ENCODE results near the gene DNAJC10.

DNAJC10 gene

DNA sequence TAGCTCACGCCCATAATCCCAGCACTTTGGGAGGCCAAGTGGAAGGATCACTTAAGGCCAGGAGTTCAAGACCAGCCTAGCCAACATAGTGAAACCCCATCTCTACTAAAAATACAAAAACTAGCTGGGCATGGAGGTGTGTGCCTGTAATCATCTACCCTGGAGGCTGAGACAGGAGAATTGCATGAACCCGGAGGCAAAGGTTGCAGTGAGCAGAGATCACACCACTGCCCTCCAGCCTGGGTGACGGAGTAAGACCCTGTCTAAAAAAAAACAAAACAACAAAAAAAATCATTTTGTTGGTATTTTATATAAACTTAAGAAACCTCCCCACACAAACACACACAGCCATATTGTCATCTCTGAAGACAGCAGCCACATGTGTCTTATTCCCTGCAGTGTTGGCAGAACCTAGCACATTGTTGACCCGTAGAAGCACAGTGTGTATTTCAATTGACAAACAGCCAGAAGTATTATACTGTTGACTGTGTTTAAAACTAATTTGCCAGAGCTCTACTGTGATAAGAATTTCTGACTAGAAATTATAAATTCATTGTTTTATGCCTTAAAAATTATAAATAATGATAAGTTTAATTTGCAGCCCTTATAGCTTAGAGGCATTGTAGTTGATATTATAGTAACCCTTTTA, 68.1 kb downstream of the DNAJC10 start:
- in situ Hi-C loops (cut with MboI; ENCODE audit: low sequenced_read_pairs): no loop called here

DNA sequence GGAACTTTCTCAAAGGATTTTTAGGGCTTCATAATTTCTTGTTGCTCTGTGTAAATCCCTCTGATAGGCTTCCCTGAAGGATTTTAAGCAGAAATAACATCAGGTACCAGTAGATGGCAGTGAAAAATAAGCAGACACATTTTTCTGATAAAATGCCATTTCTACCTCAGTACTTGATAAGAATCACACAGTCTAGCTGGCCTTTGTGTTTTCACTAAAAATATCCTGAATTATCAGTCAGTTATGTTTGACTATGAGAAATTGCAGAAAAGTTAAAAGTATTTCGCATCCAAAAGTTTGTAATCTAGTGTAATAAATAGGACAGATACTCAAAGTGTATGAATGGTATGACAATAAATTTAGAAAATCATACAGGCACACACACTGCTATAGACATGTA, 68.7 kb downstream of the DNAJC10 start:
- in situ Hi-C loops (cut with MboI; ENCODE audit: low sequenced_read_pairs): no loop called here

DNA sequence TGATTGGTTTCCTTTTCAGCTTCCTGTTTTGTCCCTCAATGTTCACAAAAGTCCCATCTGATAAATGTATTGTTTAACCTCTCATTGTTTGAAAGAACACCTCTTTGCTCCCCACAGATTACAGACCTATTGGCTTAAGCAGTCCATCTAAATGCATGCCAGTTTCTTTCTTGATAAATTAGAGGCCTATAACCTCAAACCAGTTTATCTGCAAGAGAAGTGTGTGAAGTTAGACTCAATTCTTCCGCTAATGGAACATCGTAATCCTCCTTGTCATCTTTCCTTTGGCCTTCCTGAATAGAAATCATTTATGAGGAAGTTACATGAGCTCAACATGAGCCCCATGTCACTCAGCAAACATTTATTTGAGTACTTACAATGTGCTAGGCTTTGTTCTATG, 76.4 kb downstream of the DNAJC10 start:
- in situ Hi-C loops (cut with MboI; ENCODE audit: low sequenced_read_pairs): no loop called here

DNA sequence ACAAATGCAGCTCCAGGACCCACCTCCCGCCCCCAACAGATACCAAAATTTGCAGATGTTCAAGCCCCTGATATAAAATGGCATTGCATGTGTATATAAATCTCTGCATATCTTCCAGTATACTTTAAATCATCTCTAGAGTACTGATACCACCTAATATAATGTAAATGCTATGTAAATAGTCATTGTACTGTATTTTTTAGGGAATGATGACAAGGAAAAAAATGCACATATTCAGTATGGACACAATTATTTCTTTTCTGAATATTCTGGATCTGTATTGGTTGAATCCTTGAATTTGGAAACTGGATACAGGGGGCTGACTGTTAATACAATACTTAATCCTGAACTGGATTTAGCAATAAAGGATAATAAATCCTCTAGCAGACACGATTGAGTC, 82.7 kb downstream of the DNAJC10 start:
- in situ Hi-C loops (cut with MboI; ENCODE audit: low sequenced_read_pairs): no loop called here

DNA sequence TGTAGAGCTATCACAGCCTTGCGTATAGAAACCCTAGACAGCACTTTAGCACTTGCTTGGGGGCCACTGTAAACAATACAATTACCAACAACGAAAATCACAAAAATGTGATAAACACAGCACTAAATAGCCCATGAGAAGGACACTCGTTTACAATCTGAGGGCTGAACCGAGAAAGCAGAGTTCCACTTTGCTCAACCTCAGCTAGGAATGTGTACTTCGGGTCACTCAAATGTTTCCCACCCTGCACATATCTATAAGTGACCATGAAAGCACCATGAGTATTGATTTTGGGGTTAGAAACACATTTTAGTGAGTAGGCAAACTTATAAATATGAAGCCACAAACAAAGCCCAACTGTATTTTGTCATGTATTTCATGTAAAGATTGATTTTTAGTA, 88.1 kb downstream of the DNAJC10 start:
- in situ Hi-C loops (cut with MboI; ENCODE audit: low sequenced_read_pairs): no loop called here

DNA sequence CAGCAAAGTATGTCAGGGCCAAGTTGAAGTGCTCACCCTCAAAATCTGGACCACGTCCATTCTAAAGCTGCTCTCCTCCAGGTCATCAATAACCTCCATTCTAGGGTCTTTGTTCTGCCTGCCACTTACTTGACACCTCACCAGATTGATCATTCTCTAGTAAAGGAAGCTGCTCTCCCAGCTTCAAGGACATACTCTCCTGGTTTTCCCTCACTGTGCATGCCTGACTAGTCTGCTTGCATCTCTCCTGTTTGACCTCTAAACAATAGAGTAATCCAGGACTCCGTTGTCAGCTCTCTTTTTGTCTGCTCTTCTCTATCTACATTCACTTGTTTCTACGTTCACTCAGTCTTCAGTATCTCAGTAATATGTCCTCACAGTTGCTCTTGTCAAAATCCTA, 91.3 kb downstream of the DNAJC10 start:
- in situ Hi-C loops (cut with MboI; ENCODE audit: low sequenced_read_pairs): no loop called here

DNA sequence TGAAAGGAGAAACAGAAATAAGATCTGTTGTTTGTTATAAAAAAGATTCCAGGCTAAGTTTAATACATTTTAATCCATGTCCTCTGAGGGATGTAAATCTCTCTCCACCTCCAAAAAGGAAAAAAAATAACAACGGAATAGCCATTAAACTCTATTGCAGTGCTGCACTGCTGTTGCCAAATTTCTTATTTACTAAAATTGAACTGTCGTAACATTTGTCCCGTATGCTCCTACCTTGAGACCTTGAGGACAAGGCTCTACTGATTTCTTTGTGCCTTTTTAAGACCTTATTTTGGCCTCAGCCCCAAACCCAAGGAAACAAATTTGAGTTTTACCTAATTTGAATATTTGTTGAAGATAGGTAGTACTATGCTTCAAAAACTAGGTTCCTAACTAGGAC, 94.0 kb downstream of the DNAJC10 start:
- in situ Hi-C loops (cut with MboI; ENCODE audit: low sequenced_read_pairs): no loop called here

DNA sequence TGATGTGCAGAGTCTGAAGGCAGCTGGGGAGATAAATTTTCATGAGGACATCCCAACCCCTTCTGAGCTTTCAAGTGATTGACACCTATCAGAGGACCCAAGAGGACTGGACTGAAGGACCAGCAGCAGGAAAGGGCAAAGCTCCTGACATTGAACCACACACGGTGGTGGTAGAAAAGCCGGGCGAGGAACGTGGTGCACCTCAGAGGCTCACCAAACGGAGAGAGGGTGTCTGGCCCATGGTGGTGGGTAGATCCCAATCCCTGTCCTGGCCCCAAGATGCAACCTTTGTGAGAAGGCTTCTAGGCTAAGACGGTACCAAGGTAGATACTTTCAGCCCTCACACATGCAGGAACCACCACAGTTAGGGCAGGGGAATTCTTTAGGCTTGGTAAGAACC, 98.3 kb downstream of the DNAJC10 start:
- in situ Hi-C loops (cut with MboI; ENCODE audit: low sequenced_read_pairs): no loop called here

DNA sequence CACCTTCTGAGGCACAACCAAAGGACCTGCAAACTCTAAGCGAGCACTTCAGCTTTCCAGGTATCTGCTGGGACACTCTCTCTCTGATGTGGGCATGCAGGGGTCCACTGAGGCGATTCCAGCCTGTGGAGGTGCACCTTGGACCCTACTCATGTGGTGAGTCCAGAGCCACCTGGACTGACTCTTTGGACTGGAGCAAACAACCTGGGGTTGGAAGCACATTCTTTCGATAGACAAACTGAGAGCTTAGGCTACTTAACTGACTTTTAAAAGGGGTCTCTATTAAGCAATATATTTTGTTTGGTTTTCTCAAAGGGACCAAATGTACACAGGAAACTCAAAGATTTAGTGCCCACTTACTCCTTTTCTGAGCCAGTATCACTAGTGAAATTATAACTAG, 98.7 kb downstream of the DNAJC10 start:
- in situ Hi-C loops (cut with MboI; ENCODE audit: low sequenced_read_pairs): no loop called here

DNA sequence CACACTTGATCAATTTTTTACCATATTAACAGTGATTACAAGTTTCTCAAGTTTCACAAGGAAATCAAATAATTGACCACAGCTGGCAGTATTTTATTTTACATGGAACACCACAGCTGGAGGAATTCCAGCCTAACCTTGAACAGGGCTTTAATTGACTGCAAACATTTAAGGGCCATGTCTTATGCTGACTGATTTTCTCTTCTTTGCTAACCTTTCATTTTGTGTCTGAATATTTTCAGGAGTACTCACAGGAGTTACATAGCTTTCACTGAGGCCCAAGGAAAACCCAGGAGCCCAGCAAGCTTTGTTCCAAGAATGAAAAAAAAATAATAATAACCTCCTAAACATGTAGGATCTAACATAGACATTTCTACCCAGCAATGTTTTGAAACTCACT, 100.8 kb downstream of the DNAJC10 start:
- in situ Hi-C loops (cut with MboI; ENCODE audit: low sequenced_read_pairs): no loop called here

DNA sequence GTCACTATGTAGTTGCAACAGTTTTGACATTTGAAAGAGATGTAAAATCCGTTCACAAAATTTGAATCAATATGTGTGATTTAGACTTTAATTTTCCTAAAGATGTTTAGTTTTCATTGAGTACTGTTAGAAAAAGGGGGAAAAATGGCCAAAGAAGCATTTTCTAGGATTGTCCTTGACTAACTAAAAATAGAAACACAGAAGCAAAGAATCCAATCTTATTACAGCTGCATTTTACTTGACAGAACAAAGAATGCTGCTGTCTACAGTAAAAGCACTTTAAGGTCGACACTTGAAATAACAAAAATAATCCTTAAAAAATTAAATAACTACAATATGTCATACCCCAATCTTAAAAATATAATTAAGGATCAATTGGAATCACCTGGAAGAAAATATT, 101.5 kb downstream of the DNAJC10 start:
- in situ Hi-C loops (cut with MboI; ENCODE audit: low sequenced_read_pairs): no loop called here

DNA sequence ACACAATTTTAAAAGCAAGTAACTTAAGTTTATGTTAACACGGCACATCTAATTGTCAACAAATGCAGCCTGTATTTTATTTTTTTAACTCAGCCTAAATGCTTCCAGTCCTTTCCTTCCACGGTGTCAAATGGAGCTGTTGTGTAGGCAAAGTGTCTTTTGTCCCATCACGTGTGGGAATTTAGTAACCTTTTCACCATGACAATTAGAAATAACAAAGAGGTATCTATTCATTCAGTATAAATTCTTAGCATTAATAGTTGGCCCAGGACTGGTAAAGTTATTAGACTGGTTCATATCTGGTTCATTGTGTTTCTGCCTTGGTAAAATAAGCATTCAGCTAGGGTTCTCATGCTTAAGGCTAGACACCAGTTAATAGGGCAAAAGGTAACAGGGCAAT, 102.4 kb downstream of the DNAJC10 start:
- in situ Hi-C loops (cut with MboI; ENCODE audit: low sequenced_read_pairs): no loop called here

DNA sequence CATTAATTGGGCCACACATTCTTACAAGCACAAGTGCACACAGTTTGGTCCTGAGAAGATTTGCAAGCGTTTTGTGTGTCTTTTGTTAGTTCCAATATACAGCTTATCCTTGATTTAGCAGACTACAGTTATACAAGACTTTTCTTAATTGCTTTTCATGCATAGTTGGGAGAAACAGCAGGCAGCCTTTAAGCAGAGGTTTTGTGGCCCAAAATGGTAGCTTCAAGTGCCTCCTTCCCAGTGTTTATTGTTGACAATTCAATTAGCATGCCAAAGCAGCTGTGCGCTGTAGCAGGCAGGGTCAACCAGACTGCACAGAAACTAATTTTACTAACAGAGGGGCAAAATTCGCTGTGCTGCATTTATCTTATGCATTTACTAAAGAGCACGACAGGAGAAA, 102.9 kb downstream of the DNAJC10 start:
- in situ Hi-C loops (cut with MboI; ENCODE audit: low sequenced_read_pairs): no loop called here

DNA sequence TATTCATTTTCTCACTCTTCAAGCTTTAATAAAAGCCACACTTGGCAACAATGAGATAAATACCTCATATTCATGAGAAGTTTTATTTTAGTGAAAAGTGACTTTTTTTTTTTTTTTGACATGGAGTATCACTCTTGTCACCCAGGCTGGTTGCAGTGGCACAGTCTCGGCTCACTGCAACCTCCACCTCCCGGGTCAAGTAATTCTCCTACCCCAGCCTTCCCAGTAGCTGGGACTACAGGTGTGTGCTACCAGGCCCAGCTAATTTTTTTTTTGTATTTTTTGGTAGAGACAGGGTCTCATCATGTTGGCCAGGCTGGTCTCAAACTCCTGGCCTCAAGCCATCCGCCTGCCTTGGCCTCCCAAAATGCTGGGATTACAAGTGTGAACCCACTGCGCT, 103.4 kb downstream of the DNAJC10 start:
- in situ Hi-C loops (cut with MboI; ENCODE audit: low sequenced_read_pairs): no loop called here

DNA sequence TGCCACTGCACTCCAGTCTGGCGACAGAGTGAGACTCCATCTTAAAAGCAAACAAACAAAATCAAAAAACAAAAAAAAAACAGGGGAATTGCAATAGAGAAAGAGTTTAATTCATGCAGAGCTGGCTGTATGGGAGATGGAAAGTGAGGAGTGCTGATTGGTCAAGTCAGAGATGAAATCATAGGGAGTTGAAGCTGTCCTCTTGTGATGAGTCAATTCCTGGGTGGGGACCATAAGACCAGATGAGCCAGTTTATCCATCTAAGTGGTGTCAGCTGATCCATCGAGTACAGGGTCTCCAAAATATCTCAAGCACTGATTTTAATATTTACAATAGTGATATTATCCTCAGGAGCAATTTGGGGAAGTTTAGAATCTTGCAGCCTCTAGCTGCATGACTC, 105.1 kb downstream of the DNAJC10 start:
- in situ Hi-C loops (cut with MboI; ENCODE audit: low sequenced_read_pairs): no loop called here

DNA sequence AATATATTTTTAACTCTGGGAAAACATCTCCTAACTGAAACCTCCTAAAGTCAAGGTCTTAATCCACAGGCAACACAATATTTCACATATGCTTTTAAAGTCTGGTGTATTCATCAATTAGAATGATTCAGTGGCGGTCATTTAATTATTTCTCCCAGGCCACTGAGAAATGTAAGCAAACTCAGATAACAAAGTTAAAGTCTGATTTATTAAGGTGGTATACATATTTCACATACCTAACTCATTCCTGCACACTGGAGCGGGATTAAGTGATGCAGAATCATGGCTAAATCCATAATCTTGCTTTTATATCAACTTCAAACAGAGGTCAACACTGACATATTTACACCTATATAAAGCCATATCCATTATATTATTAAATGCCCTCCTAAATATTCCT, 106.7 kb downstream of the DNAJC10 start:
- in situ Hi-C loops (cut with MboI; ENCODE audit: low sequenced_read_pairs): no loop called here

DNA sequence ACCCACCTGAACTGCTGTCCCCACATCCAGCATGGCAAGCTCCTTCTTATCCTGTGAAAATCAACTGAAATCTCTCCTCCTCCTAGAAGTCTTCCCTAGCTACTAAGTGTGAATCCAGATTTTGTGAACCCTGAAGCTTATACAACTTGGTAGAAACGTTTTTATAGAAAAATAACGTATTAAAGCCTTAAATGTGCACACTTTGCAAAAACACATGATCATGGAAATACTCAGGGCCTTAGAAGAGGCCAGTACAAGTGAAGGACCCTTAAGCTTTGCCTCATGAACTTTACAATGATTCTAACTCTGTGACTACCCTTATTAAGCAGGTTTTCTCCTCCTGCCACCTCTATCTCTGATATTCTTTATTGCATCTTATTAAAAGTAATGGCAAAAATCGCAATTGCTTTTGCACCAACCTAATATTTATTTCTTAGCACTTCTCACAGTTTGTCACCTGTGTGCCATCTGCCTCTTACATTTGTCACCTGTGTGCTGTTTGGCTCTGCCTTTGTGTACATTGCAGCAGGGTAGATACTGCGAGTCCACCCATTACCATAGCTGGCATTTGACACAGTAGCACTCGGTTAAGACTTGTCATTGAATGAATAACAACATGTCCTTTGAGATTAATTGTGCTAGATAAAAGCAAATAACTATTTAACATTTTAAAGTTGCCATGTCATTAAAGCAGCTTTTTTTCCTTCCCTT, 108.2 kb downstream of the DNAJC10 start:
- in situ Hi-C loops (cut with MboI; ENCODE audit: low sequenced_read_pairs): no loop called here

DNA sequence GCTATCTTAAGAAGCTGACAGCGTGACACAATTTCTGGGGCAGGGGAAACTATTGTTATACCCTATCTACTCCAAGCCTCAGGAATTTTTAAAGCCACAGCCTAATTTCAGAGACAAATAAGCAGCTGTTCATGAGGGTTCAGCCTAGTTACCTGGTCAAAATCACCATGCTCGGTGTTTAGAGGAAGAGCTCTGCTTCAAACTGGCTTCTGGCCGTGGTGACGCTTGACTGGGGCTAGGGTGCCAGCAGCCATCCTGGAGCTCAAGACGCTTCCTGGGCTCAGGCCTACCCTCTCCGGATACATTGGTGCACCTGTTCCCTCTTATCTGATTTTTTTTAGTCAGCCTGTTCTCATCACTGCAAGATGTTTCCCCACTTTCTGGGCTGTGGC, 108.7 kb downstream of the DNAJC10 start:
- in situ Hi-C loops (cut with MboI; ENCODE audit: low sequenced_read_pairs): no loop called here

DNA sequence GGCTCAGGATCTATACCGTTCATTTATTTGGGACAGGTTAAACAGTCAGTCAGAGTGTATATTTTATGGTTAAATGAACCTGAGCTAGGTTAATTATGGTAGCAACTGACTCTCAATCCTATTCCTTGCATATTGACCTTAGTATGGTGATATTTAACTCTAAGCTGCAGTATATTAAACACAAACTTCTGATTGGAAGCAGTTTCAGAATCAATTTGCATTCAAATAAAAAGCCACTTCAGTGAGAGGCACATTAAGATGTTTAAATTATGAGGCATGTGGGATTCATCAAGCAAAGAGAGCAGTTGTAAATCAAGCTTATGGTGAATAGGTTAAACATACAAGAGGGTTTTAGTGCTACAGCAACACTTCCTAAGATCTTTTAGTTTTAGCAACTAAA, 110.0 kb downstream of the DNAJC10 start:
- in situ Hi-C loops (cut with MboI; ENCODE audit: low sequenced_read_pairs): no loop called here

DNA sequence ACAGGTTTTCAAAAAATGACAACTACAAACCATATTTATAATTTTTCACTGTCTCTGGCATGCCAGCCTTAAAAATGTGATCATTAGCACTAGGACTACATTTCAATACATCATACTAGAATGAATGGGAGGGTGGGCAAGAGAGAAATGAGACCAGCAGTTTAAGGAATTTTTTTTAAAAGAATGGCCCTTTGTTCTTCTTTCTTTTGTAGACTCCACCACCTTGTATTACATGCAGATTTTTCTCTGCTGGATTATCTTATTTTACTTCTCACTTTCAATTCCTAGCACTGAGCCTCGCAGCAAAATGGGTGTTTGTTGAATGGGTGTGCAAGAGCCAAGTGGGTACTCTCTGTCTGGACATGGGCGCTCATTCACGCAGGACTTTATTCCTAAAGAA, 110.4 kb downstream of the DNAJC10 start:
- in situ Hi-C loops (cut with MboI; ENCODE audit: low sequenced_read_pairs): no loop called here

DNA sequence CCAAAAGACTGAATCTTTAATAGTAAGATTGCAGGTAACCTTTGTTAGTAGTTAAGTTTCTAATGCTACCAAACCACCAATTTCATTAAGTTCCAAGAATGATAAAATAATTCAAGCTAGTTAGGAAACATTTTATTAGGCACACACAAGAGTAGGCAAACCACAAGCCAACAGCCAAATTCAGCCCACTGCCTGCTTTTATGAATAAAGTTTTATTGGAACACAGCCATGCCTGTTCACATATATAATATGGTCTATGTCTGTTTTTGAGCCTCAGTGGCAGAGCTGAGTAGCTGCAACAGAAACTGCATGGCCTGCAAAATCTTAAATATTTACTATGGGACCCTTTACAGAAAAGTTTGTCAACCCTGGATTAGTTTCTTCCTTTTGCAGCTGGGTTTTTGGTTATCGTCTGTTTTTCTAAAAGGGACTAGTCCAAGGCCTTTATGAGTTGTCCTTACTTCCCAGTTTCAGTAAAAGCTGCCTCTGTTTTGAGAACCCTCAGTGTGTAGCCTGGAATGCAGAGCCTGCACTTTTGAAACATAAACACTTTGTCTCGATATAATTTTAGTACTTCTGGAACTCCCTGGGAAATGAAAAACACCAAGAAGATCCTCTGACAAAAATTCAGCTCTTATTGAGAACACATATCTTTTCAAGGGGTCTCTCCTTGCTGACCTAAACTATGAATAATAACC, 111.3 kb downstream of the DNAJC10 start:
- in situ Hi-C loops (cut with MboI; ENCODE audit: low sequenced_read_pairs): no loop called here

DNA sequence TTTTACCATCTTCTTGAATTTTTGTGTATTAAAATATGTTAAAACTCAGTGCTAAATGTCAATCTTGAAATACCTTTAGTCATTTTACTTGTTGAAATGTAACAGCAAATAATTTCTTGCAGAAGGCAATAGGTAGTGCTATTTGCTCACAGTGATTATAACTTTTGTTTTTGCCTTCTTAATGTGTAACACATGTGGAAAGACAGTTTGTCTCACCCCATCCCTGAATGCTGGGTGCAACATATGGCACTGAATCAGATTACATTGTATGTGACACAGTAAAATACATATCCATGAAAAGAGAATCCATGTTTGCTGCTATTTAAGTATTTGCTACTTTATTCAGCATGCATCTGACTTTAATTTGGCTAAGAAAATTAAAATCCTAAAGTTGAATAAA, 115.0 kb downstream of the DNAJC10 start:
- in situ Hi-C loops (cut with MboI; ENCODE audit: low sequenced_read_pairs): no loop called here

Data from HL-60/S4 treated with phorbol 12-myristate 13-acetate at 8.2 ng/mL for 4 days and 3 days (cell line).